ENCODE measurements around the gene ALOX12B.

Gene ALOX12B

GRCh38 chr17:8055851-8056231 lies 31.7 kb downstream of the ALOX12B start:
- Mint-ChIP-seq H3K4me3 (no peak overlapping the region), H3K36me3 (ENCODE audit: low read depth) (no peaks in the 10 kb centered on the region), H3K27ac (no peak overlapping the region), H3K4me1 (ENCODE audit: low read depth) (peaks cover 18% of the 10 kb centered on the region), H3K27me3 (ENCODE audit: low read depth) (peaks cover 38% of the 10 kb centered on the region), H3K9me3 (no peaks in the 10 kb centered on the region)

GRCh38 chr17:8053600-8053999 lies 33.9 kb downstream of the ALOX12B start:
- Mint-ChIP-seq H3K27me3 (ENCODE audit: low read depth) (peaks cover 18% of the 10 kb centered on the region), H3K27ac (no peak overlapping the region), H3K9me3 (no peaks in the 10 kb centered on the region), H3K4me1 (ENCODE audit: low read depth) (peaks cover 11% of the 10 kb centered on the region), H3K4me3 (no peak overlapping the region), H3K36me3 (ENCODE audit: low read depth) (no peaks in the 10 kb centered on the region)

DNA sequence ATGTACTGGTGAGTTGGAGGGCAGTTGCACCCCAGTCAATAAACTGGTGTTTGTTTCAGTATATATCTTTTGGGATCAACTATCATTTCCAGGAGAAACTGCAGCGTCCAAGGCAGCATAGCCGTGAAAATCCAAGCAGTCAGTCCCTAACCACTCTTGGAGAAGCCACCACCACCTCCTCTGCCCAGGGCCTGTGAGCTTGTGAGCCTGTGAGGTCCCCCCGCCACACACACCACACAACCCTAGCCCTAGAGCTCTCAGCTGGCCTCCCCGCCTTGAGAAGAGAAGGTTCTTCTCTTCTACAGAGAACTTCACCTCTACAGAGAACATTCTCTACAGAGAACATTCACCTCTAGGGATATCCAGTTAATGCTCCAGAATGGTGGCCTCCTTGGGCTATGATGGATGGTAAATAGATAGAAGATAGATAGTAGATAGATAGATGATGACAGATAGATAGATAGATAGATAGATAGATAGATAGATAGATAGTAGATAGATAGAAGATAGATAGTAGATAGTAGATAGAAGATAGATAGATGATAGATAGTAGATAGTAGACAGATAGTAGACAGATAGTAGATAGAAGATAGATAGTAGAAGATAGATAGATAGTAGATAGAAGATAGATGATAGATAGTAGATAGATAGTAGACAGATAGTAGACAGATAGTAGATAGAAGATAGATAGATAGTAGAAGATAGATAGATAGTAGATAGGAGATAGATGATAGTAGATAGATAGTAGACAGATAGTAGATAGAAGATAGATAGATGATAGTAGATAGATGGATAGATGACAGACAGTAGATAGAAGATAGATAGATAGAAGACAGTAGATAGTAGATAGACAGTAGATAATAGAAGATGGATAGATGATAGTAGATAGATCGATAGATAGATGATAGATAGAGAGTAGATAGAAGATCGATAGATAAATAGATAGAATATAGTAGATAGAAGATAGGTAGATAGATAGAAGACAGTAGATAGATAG lies 35.0 kb downstream of the ALOX12B start:
- H3K9me3 Mint-ChIP-seq: no peaks in the 10 kb centered on the region
- H3K4me3 Mint-ChIP-seq: no peak overlapping the region
- H3K4me1 Mint-ChIP-seq (ENCODE audit: low read depth): peaks cover 11% of the 10 kb centered on the region
- H3K27ac Mint-ChIP-seq: no peak overlapping the region
- peaks cover 14% of the 10 kb centered on the region for H3K27me3 Mint-ChIP-seq (ENCODE audit: low read depth)
- no peaks in the 10 kb centered on the region for H3K36me3 Mint-ChIP-seq (ENCODE audit: low read depth)

GRCh38 chr17:8051831-8052230 lies 35.7 kb downstream of the ALOX12B start:
- H3K27me3 Mint-ChIP-seq (ENCODE audit: low read depth): peaks cover 7% of the 10 kb centered on the region
- no peaks in the 10 kb centered on the region for H3K9me3 Mint-ChIP-seq
- no peak overlapping the region for H3K27ac Mint-ChIP-seq
- H3K36me3 Mint-ChIP-seq (ENCODE audit: low read depth): no peaks in the 10 kb centered on the region
- peaks cover 9% of the 10 kb centered on the region for H3K4me1 Mint-ChIP-seq (ENCODE audit: low read depth)
- no peak overlapping the region for H3K4me3 Mint-ChIP-seq

DNA sequence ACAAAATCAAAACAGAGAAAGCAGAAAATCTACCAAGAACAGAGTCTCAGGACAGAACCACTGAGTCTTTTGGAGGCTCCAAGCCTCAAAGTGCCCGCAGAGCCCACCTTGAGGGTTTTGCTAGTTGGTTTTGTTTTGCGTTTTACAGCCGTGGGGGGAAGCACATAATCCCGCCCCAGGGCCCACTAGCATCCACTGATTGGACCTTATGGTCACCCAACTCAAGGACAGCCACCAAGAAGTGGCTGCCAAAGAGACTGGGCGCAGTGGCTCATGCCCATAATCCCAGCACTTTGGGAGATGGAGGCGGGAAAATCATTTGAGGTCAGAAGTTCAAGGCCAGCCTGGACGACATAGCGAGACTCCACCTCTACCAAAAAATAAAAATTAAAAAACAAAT lies 38.8 kb downstream of the ALOX12B start:
- Mint-ChIP-seq H3K4me3 (no peak overlapping the region), H3K4me1 (ENCODE audit: low read depth) (no peaks in the 10 kb centered on the region), H3K27ac (no peak overlapping the region), H3K27me3 (ENCODE audit: low read depth) (no peaks in the 10 kb centered on the region), H3K9me3 (no peaks in the 10 kb centered on the region), H3K36me3 (ENCODE audit: low read depth) (no peaks in the 10 kb centered on the region)

GRCh38 chr17:8048236-8048635 lies 39.3 kb downstream of the ALOX12B start:
- no peak overlapping the region for H3K27ac Mint-ChIP-seq
- H3K27me3 Mint-ChIP-seq (ENCODE audit: low read depth): no peaks in the 10 kb centered on the region
- no peaks in the 10 kb centered on the region for H3K36me3 Mint-ChIP-seq (ENCODE audit: low read depth)

GRCh38 chr17:8047769-8048110 lies 39.8 kb downstream of the ALOX12B start:
- H3K27me3 Mint-ChIP-seq (ENCODE audit: low read depth): no peaks in the 10 kb centered on the region
- H3K27ac Mint-ChIP-seq: no peak overlapping the region

More at GRCh38 chr17:8048236-8048635, 39.3 kb downstream of the ALOX12B start:
- H3K4me3 Mint-ChIP-seq: no peak overlapping the region
- no peaks in the 10 kb centered on the region for H3K9me3 Mint-ChIP-seq
- H3K4me1 Mint-ChIP-seq (ENCODE audit: low read depth): no peaks in the 10 kb centered on the region

DNA sequence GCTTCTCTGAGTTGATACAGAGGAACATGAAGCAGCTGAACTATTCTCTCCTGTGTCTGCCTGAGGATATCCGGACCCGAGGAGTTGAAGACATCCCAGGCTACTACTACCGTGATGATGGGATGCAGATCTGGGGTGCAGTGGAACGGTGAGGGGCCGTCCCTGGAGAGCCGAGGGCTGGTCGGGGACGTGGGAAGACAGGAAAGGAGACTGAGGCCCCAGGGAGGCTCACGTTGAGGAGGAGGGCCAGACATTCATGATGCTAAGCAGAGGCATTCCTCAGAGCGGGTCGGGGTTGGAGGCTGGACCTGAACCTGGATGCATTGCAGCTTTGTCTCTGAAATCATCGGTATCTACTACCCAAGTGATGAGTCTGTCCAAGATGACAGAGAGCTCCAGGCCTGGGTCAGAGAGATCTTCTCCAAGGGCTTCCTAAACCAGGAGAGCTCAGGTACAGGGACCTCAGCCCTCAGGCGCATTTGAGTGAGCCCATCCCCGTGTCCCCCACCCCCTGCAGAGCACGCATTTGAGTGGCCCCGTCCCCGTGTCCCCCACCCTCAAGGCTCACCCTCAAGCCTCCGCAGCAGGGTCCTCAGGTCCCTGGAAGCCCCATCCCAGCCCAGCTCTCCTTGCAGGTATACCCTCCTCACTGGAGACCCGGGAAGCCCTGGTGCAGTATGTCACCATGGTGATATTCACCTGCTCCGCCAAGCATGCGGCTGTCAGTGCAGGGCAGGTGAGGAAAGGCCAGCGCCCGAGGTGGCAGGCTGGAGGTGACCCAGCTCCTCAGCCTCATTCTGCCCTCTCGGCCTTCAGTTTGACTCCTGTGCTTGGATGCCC lies 40.4 kb downstream of the ALOX12B start:
- no peak overlapping the region for H3K27ac Mint-ChIP-seq
- H3K27me3 Mint-ChIP-seq (ENCODE audit: low read depth): no peaks in the 10 kb centered on the region
- H3K9me3 Mint-ChIP-seq: no peaks in the 10 kb centered on the region
- H3K4me1 Mint-ChIP-seq (ENCODE audit: low read depth): no peaks in the 10 kb centered on the region
- no peak overlapping the region for H3K4me3 Mint-ChIP-seq
- no peaks in the 10 kb centered on the region for H3K36me3 Mint-ChIP-seq (ENCODE audit: low read depth)

More at GRCh38 chr17:8047769-8048110, 39.8 kb downstream of the ALOX12B start:
- Mint-ChIP-seq H3K4me3 (no peak overlapping the region), H3K4me1 (ENCODE audit: low read depth) (no peaks in the 10 kb centered on the region), H3K9me3 (no peaks in the 10 kb centered on the region), H3K36me3 (ENCODE audit: low read depth) (no peaks in the 10 kb centered on the region)

DNA sequence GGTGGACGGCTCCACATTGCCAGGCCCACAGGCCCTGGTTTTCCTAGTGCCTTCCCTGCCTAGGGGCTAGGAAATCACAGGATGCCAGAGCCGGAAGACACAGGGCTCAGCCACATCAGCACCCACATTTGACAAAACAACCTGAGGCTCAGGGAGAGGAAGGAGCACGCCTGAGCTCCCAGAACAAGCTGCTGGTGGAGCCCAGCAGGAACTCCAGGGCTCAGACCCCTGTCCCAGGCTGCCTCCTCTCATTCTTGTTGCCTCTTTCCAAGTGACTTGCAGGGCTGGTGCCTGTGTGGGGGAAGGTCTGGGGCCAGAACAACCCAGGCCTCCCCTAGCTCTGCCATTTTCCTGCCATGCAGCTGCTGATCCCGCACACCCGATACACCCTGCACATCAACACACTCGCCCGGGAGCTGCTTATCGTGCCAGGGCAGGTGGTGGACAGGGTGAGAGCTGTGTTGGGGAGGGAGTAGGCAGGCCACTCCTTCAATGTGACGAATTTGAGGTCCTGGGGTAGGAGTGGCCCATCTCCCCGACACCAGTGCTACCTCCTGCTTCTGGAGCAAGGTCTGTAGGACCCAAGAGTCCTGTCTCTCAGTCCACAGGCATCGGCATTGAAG lies 41.1 kb downstream of the ALOX12B start:
- H3K36me3 Mint-ChIP-seq (ENCODE audit: low read depth): no peaks in the 10 kb centered on the region
- H3K27me3 Mint-ChIP-seq (ENCODE audit: low read depth): peaks cover 3% of the 10 kb centered on the region
- H3K27ac Mint-ChIP-seq: no peak overlapping the region
- no peak overlapping the region for H3K4me3 Mint-ChIP-seq
- H3K9me3 Mint-ChIP-seq: no peaks in the 10 kb centered on the region
- H3K4me1 Mint-ChIP-seq (ENCODE audit: low read depth): no peaks in the 10 kb centered on the region

DNA sequence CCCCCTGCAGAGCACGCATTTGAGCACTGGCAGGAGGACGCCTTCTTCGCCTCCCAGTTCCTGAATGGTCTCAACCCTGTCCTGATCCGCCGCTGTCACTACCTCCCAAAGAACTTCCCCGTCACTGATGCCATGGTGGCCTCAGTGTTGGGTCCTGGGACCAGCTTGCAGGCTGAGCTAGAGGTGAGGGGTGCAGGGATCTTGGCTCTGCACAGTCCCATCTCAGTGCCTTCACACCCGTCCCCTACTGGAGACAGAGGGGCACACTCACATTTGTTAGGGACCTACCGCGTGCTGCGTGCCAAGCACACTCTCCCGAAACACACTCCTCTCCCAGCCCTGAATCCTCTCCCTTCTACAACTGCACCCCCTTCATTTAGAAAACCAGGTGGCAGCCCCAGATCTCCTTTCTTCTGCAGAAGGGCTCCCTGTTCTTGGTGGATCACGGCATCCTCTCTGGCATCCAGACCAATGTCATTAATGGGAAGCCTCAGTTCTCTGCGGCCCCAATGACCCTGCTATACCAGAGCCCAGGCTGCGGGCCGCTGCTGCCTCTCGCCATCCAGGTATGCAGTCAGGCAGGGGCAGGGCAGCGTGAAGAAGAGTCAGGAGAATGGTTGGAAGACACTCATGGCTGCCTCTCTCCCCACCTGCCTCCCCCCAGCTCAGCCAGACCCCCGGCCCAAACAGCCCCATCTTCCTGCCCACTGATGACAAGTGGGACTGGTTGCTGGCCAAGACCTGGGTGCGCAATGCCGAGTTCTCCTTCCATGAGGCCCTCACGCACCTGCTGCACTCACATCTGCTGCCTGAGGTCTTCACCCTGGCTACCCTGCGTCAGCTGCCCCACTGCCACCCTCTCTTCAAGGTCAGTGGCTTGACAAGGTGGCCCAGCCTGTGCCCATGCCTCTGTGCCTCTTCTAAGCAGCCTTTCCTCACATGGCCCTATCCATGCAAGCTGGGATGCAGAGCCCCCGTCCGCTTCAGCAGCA lies 42.4 kb downstream of the ALOX12B start:
- no peaks in the 10 kb centered on the region for H3K36me3 Mint-ChIP-seq (ENCODE audit: low read depth)

DNA sequence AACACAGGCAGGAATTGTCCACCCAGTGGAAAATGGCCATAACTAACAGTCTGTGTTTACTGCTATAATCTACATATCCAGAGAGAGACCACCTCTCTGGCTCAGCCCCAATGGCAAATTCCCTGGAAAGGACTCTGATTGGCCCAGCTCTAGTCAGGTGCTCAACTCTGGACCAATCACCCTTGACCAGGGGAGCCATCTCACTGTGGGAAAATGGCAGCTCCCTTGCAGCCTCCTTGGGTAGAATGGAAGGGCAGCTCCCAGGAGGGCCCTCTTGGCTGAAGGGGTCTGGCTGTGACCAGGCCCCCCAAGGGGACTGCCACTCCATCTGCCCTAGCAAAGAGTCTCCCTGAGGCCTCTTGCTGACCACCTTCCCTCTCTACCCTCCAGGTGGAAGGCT lies 45.5 kb downstream of the ALOX12B start:
- peaks cover 32% of the 10 kb centered on the region for H3K27me3 Mint-ChIP-seq (ENCODE audit: low read depth)
- no peak overlapping the region for H3K4me3 Mint-ChIP-seq
- H3K27ac Mint-ChIP-seq: no peak overlapping the region
- H3K9me3 Mint-ChIP-seq: peaks cover 6% of the 10 kb centered on the region
- H3K36me3 Mint-ChIP-seq (ENCODE audit: low read depth): no peaks in the 10 kb centered on the region
- no peaks in the 10 kb centered on the region for H3K4me1 Mint-ChIP-seq (ENCODE audit: low read depth)

More for the DNA sequence above, 42.4 kb downstream of the ALOX12B start:
- Mint-ChIP-seq H3K27me3 (ENCODE audit: low read depth) (peaks cover 16% of the 10 kb centered on the region), H3K9me3 (no peaks in the 10 kb centered on the region), H3K4me1 (ENCODE audit: low read depth) (no peaks in the 10 kb centered on the region), H3K27ac (no peak overlapping the region), H3K4me3 (no peak overlapping the region)

- H3K36me3 Mint-ChIP-seq (ENCODE audit: low read depth): no peaks in the 10 kb centered on the region
- H3K9me3 Mint-ChIP-seq: peaks cover 6% of the 10 kb centered on the region
- no peak overlapping the region for H3K4me3 Mint-ChIP-seq
- H3K27ac Mint-ChIP-seq: no peak overlapping the region
- H3K4me1 Mint-ChIP-seq (ENCODE audit: low read depth): no peaks in the 10 kb centered on the region
- H3K27me3 Mint-ChIP-seq (ENCODE audit: low read depth): peaks cover 32% of the 10 kb centered on the region
These were observed 46.1 kb downstream of the ALOX12B start for GRCh38 chr17:8041249-8041928.

DNA sequence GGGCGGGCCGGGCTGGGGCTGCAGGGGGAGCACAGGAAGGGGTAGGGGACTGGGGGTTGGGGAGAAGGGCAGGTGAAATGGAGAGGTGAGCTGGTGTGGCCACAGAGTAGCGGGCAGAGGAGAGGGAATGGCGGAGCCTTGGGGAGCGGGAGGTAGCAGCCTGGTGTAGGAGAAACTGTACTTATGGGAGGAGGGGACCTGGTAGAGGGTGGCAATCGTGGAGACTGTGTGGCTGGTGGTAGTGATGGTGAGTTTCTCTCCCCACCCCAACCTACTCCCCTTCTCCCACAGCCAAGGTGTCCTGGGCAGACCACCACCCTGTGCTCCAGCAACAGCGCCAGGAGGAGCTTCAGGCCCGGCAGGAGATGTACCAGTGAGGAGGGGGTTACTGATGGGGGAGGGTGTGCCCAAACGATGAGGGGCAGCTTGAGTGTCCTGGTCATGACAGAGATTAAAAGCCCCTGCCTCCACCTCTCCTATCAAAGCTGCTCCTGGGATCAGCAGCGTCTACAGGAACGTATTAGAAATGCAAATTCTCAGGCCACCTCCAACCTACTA lies 47.8 kb downstream of the ALOX12B start:
- Mint-ChIP-seq H3K9me3 (peaks cover 6% of the 10 kb centered on the region), H3K27ac (no peak overlapping the region), H3K36me3 (ENCODE audit: low read depth) (no peaks in the 10 kb centered on the region), H3K4me3 (no peak overlapping the region), H3K4me1 (ENCODE audit: low read depth) (no peaks in the 10 kb centered on the region), H3K27me3 (ENCODE audit: low read depth) (peaks cover 32% of the 10 kb centered on the region)

Measured in T-helper 1 cell treated with Interleukin-12 subunit alpha and Interleukin-12 subunit beta and Interleukin-4 antibody, amounts not matched to agents 30 μg/mL and 1 μg/mL, for 36 hours (primary cell).